Iris pigment epithelial cell (primary cell): Measurements from ENCODE around the gene ARL8B.
"Not testable (repeated sequence)": the region's sequence is repeated elsewhere in the genome, so short reads cannot be mapped to it uniquely, and the experiment has no call there.

Experiments used
- DNase-seq: peaks from one replicate; pipeline ENCODE4 v3.0.0-alpha.2; 2011; ENCODE audit warnings: low read depth

Gene ARL8B

DNA sequence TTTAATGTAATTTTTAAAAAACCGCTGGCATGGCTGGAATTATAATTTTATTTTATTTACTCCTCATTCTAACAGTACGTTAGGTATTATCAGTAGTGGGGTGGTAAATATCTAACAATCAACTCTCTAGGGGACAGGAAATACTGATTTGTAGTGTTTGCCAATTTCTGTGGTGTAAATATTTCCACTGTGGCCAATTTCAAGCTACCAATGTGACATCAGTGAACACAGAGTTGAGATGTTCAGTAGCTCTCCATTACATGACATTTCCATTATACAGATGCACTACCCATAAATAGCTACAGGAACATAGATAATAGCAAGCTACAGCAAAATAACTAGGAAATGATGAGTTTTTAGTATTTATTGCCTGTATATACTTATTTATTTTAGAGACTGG, 10.0 kb upstream of the ARL8B start:
- DNase-seq, result no peak

DNA sequence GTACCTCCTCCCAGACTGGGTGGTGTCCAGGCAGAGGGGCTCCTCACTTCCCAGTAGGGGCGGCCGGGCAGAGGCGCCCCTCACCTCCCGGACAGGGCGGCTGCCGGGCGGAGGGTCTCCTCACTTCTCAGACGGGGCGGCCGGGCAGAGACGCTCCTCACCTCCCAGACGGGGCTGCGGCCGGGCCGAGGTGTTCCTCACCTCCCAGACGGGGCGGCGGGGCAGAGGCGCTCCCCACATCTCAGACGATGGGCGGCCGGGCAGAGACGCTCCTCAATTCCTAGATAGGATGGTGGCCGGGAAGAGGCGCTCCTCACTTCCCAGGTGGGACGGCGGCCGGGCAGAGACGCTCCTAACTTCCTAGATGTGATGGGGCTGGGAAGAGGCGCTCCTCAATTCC, 8.4 kb upstream of the ARL8B start:
- DNase-seq, result not testable (repeated sequence)

DNA sequence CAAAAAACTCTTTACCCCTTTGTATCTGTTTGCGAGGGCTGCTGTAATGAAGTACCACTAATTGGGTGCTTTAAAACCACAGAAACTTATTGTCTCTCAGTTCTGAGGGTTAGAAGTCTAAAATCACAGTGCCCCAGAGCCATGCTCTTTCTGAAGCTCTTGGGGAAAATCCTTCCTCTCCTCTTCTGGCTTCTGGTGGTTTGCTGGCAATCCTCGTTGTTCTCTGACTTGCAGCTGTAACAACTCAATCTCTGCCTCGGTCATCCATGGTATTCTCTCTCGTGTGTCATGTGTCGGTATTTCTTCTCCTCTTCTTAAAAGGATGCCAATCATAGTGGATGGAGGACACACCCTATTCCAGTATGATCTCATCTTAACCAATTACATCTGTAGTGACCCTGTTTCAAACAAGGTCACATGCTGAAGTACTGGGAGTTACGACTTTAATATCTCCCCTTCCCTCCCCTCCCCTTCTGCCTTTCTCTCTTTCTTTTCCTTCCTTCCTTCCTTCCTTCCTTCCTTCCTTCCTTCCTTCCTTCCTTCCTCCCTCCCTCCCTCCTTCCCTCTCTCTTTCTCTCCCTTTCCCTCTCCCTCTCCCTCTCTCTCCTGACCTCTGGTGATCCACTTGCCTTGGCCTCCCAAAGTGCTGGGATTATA, 6.5 kb upstream of the ARL8B start:
- DNase-seq, result peak; percentile 38

DNA sequence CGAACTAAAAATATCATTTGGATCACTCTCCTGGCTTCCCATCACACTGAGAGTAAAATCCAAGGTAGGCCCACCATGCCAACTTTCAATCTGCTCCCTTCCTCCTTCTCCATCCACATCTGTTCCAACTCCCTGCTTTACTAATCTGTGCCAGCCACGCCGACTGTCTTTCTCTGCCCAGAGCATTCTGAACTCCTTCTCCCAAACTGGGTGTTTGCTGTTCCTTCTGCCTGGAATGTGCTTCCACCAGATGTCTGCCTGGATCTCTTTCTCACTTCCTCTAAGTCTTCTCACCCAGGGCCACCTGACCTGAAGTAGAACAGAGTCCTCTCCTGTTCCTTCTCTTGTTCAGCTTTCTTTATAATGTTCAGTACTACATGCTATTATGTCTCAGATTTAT, 5.6 kb upstream of the ARL8B start:
- no peak for DNase-seq

DNA sequence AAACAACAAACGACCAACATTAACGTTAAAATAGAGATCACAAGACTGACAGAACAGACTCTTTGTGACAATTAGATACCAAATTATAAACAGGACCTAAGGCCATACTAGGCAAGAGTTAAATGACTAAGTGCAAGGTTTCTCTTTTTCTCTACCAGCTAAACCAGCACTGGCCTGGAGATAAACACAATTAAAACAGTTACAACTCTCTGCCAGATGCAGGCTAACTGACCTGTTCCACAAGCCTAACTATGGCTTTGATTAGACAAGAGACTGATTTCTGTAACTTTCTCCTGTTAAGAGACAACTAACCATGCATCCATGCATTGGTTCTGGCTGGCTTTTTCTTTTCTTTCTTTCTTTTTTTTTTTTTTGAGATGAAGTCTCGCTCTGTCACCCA, 1.6 kb upstream of the ARL8B start:
- DNase-seq, result no peak

DNA sequence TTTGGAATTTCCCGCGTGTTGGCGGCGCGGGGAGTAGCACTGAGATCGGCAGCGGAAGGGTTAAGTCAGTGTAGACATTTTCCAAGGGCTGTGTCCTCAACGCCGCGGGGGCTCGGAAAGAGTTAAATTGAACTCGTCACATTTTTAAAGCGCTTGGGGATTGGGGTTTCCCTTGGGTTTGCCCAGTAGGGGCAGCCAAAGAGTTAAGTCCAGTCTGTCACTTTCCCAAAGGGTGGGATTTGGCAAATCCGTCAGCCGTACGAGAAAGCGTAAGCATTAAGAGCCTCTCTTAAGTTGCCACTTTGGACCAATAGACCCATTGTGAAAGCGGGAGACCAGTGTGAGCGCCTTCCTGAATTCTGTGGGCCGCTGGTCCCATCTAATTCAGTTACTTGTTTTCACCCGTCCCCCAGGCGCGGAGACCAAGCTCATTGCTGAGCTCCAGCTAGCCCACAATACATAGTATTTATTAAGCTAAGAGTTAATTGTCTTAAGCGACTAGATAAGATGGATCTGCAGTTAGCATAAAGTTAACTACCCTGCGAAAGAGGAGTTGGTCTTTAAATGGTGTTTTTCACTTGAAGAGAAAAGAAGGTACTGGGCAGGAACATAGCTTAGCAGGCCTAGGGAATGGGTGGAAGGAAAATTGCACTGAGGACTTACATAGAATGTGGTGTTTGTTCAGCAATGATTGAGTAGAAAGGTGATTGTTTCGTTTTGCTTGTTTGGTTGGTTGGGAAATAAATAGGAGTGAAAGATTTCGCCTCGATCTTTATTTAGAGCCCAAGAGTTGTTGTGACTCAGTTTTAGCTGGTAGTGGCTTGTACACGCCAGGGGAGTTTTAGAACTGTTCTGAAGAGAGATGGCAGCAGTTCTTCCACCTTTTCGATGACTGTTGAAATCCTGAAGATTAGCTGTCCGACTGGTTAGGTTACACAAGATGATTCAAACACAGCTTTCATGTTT, 932 bp downstream of the ARL8B start:
- DNase-seq, result peak; percentile 84

DNA sequence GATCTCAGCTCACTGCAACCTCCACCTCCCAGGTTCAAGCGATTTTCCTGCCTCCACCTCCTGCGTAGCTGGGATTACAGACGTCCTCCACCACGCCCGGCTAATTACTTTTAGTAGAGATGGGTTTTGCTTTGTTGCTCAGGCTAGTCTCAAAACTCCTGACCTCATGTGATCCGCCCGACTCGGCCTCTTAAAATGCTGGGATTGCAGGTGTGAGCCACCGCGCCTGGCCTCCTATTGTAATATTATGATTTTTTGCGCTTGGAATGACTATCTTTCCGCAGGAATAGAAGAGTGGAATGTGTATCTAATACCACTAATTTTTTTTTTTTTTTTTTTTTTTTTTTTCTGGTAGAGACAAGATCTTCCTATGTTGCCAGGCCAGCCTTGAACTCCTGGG, 1.8 kb downstream of the ARL8B start:
- no peak for DNase-seq

DNA sequence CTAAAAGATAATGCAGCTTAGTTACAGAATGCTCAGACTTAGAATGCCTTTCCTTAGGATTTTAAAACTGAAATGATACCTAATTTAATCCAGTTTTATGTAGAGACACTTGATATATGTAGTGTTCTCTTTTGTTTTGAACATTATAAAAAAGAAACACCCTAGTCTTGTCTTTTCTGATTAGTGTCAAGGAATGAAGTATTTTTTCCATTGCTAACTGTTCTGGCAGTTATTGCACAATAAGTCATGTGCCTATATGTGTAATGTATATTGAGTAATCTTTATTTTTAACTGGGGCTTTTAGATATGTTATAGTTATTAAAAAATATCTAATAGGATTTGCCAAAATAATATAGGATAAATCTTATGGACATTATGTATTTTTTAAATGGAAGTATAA, 4.5 kb downstream of the ARL8B start:
- peak; percentile 69 for DNase-seq

DNA sequence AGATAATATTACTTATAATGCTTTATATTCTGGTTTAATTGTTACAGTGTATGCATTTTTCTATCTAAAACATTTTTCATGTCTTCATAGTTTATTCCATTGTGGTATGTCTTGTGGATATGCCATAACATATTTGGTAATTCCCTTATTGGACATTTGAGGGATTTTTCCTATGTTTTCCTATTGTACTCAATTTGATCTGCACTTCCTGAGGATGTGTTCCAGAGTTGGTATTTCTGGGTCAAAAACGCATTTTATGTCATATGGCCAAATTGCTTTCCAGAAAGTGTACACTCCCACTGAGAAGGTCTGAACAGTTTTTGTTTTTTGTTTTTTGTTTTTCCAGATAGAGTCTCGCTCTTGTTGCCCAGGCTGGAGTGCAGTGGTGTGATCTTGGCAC, 6.8 kb downstream of the ARL8B start:
- DNase-seq, result no peak

DNA sequence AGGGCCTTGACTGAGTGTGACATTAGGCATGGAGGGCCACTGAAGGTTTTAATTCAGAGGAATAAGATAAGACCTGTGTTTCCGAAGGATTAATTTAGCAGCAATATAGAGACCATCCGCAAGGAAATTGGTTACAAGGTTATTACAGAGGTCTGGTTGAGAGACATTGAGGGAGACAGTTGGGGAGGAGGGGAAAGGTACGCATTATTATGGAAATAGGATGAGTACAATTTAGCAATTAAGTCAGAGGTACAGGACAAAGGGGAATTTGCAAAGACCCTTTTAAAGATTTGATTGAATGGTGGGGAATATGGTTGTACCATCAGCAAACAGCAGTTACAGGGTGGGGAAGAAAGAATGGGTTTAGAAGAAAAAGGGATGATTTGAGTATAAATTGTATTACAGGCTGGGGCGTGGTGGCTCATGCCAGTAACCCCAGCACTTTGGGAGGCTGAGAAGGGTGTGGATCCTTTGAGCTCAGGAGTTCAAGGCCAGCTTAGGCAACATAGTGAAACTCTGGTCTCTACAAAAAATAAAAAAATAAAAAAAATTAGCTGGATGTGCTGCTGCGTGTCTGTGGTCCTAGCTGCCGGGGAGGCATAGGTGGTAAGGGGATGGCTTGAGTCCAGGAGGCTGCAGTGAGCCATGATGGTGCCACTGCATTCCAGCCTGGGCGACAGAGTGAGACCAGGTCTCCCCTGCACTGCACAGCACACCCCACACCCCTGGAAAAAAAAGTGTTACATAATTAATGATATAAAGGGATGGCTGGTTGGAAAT, 11.3 kb downstream of the ARL8B start:
- DNase-seq, result no peak

DNA sequence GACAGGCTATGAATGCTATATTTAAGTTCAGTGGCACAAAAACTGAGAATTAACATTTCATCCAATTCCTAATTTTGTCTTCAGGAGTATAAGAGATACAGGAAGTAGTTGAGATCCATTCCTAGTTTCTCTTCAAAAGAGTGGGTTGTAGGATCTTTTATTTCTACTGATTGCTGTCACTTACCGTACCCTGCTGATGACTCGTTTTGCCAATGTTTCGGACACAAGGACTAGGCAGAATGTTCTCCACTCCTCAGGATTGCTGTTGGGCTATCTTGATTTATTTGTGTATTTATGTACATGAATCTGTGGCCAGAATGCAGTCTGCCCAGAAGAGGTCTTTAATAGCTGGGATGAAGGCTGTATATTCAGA, 11.9 kb downstream of the ARL8B start:
- no peak for DNase-seq

DNA sequence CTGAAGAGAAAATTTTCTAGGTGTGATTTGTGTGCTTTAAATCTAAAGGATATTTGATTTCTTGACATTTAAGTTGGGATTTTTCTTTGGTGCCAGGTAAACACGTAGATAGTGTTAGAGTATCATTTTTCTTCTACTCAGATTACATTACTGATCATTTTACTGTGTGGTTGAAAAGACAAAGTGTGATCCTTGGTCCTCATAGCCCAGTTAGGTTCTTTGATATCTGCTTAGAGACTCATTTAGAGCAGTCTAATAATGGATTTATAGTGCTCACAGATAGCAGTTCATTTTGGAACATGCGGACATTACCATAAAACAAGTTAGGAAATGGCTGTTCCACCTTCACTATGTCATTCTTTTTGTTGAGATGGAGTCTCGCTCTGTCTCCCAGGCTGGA, 12.4 kb downstream of the ARL8B start:
- DNase-seq, result no peak

DNA sequence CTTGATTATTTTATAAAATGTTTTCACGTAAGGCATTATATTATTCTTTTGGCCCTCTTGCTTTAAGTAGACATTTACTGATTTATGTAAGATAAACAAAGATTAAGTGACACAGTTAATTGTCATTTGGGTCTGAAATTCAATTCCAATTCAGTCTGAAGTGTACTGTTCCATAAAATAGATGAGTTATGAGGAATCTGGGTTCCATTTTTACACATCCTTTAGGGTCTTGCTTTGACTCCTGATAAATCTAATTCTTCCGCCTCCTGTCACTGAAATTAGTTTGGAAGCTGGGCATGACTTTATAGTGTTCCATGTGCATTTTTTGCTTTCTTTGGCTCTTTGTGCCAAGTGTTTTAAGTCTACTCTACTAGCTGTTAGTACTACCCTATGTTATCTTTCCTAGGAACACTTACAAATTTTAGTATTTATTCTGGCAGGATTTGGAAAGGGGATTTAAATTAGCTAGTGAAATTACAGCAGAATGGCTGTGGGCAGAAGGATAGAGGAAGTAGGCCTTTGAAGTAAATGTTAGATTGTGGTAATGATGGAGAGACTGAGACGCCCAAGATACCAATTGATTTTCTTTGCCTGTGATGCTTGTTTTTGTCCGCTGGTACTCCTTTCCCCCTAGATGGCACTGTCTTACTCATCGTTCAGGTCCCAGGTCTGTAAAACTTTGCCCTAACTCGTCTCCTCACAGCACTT, 14.3 kb downstream of the ARL8B start:
- peak; percentile 43 for DNase-seq

DNA sequence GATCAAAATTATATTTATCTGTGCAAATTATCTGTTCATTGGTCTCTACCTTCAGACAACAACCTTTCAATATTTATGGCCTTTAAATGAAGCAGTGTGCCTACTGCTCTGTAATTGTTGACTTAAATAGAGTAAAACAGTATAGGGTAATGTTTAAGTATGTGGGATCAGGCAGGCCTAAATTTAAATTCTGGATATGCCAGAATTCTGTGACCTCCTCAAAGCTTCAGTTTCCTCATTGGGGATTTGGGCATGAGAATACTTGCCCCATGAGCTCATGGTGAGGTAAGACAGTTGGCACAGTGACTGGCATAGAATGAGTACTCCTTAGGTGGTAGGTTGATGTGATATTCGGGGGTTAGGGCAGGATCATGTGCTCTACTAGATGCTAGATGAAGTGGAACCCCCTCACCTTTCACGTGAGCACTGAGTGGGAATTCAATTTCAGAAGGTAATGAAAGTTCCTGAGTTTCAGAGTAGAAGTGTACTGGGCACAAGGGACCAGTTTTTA, 14.9 kb downstream of the ARL8B start:
- no peak for DNase-seq

DNA sequence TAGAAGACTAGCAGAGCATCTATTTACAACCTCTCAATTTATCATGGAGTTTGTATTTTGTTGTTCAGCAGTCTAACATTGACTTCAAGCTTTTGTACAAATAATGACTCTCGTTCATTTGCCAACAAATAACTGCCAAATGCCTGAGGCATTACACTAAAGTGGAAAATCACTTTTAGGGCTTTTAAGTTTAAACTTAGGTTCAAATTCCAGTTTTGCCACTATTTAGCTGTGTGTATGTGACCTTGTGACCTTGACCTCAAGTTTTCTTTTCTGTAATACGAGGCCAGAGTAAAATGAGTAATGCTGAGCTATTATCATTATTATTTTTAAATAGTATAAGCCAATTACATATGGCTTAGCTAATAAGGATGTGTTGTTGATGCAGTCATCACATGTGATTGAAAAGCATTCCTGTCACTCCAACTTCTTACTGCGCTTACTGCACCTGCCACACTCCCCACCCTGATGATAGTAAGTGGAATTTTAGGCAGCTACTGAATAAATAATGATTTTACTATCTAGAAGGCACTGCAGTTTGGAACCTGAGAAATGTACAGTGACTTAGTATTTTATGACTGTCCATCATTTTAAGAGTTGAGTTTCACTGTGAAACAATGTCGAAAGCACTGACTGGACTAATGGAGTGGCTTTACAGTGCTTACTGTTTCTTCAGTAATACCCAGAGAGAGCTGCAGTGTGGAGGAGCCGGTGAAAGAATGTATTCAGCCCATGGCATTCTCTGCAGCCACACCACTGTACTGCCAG, 16.3 kb downstream of the ARL8B start:
- peak; percentile 67 for DNase-seq

DNA sequence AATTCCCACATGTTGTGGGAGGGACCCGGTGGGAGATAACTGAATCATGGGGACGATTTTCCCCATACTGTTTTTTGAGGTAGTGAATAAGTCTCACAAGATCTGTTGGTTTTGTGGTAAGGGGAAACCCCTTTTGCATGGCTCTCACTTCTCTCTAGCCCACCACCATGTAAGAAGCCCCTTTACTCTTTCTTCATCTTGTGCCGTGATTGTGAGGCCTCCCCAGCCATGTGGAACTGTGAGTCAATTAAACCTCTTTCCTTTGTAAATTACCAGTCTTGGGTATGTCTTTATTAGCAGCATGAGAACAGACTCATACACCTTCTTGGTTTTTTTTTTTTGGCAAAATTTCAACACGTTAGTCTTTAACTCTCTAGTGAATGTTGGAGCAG, 18.1 kb downstream of the ARL8B start:
- DNase-seq, result no peak

DNA sequence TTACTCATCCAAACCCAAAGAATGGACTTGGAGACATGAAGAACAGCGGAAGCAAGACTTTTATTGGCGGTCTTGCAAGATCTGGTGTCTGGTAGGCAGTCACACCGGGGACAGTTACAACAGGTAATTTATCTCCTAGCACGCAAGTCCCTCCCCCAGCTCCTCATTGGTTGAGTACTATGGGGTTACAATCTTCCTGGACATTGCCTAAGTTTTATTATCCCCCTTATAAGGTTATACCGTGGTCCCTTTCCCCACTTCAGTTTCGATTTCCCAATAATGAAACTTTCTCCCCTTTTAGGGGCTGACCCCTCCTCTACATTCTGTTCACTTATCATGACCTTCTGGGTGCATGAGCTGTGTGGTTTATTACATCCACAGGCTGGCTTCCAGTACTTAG, 18.7 kb downstream of the ARL8B start:
- no peak for DNase-seq

DNA sequence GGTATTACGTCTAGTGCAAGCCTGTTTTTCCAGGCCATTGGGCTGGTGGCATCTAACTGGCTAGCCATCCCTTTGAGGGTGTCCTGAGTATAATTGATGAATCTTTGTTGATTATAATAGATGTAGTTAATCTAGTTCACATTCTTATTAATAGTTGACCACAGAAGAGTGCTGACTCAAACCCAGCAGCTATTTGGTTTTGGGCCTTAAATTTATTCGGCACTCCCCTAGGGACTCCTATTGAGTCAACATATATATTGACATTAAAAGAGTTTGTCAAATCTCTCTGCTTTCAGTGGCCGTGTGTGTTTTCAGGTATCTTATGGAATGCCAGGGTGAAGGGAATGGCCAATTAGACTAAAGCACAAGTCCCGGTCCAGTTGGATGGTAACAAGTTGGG, 19.7 kb downstream of the ARL8B start:
- no peak for DNase-seq

DNA sequence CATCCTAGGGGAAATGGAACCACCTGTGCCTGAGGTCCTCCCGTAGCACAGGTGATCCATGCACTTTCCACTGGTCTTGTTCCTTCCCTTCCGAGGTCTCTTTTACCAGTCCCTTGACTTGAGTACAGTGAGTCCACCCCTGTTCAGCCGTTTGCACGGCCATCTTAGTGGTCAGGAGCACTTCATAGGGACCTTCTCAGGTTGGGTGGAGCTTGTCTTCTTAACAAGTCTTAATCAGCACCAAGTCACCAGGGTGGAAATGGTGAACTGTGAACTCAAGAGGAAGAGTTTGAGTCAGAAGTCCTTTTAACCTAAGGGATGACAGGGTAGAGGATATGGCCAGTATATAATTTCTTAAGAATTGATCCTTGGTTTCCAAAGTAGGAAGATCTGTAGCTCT, 21.4 kb downstream of the ARL8B start:
- no peak for DNase-seq

DNA sequence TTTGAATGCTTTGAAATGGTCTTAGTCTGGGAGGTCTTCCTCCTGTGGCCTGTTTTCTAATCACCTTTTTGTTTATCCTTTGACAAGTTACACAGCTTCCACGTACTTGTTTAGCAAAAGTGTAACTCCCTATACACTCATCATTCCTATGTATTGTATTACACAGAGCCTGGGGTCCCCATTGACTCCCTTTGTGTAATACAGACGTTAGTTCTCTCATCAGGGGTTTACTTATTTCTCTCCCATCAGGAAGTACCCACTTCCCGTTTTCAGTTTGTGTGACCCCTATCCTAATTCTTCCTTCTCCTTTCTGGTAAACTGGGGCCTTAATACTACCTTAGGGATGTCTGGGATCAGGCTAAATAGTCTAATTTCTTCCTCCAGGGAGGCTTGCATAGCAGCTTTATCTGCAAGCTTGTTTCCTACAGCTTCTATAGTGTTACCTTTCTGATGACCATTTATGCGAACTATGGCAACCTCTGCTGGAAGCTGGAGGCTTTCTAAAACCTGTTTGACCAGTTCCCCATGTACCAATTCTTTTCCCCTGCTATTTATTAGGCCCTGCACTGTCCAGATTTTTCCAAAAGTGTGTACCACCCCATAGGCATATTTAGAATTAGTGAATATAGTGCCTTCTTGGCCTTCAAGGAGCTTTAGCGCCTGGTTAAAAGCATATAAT, 22.4 kb downstream of the ARL8B start:
- no peak for DNase-seq

DNA sequence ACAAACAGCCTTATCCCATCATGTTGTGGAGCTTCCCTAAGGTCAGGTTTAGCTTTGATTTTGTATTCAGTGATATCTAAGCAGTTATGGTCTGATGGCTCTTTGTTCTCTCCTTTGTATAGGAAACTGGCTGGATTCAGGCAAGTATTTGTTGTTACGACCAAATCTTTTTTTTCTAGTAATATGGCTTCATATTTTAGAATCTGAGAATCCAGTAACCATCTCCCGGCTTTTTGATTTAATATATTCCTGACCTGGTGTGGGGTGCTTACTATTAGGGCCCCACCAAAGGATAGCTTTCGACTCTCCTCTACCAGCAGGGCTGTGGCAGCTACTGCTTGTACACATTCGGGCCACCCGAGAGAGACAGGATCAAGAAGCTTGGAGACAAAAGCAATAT, 23.0 kb downstream of the ARL8B start:
- no peak for DNase-seq
